ENCODE results near the gene P2RY6. TPM values are rescaled to one million over a fixed set of nuclear protein-coding genes. Genes with fewer than 3 reads are reported as not detected.

P2RY6 gene
- polyA plus RNA-seq, 1 donor (not counting 4 experiments of a cell fraction or from before 2014, with no cell fraction given), result 0.04 TPM

- Histone ChIP-seq H3K27ac (ENCODE audit: control insufficient read depth, insufficient read depth, low read length) (no peak overlapping the region), H3K36me3 (ENCODE audit: control insufficient read depth in 2 of 2, extremely low read depth in 1 of 2, insufficient read depth in 2 of 2, low read length in 2 of 2) (no peaks in the 10 kb centered on the region), H3K4me1 (ENCODE audit: control insufficient read depth, extremely low read depth, insufficient read depth, low read length) (no peaks in the 10 kb centered on the region), H3K4me3 (ENCODE audit: control insufficient read depth in 2 of 3, extremely low read depth in 1 of 3, insufficient read depth in 2 of 3, low read depth in 1 of 3, low read length in 3 of 3) (no peak overlapping the region), H3K4me2 (ENCODE audit: control insufficient read depth, extremely low read depth, insufficient read depth, low read depth, low read length) (no peak overlapping the region), H3K27me3 (ENCODE audit: control insufficient read depth, extremely low read depth, insufficient read depth, low read length) (peaks cover 8% of the 10 kb centered on the region), H3K9ac (ENCODE audit: control insufficient read depth, extremely low read depth, insufficient read depth, low read length) (no peak overlapping the region), H2AFZ (ENCODE audit: control insufficient read depth, low read length) (no peak overlapping the region), H4K20me1 (ENCODE audit: control insufficient read depth, extremely low read depth, insufficient read depth, low read length) (no peaks in the 10 kb centered on the region), H3K9me3 (ENCODE audit: control insufficient read depth, low read depth, low read length) (no peaks in the 10 kb centered on the region), H3K79me2 (ENCODE audit: control insufficient read depth, insufficient read depth, low read length) (no peaks in the 10 kb centered on the region), H3K9me1 (ENCODE audit: control insufficient read depth, extremely low read depth, insufficient read depth, low read length) (no peaks in the 10 kb centered on the region)
- TF ChIP-seq, protein P1, sequence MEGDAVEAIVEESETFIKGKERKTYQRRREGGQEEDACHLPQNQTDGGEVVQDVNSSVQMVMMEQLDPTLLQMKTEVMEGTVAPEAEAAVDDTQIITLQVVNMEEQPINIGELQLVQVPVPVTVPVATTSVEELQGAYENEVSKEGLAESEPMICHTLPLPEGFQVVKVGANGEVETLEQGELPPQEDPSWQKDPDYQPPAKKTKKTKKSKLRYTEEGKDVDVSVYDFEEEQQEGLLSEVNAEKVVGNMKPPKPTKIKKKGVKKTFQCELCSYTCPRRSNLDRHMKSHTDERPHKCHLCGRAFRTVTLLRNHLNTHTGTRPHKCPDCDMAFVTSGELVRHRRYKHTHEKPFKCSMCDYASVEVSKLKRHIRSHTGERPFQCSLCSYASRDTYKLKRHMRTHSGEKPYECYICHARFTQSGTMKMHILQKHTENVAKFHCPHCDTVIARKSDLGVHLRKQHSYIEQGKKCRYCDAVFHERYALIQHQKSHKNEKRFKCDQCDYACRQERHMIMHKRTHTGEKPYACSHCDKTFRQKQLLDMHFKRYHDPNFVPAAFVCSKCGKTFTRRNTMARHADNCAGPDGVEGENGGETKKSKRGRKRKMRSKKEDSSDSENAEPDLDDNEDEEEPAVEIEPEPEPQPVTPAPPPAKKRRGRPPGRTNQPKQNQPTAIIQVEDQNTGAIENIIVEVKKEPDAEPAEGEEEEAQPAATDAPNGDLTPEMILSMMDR (optimal IDR thresholded peaks at IDR 0.05 in 1 of 3, IDR thresholded peaks at IDR 0.05 in 1 of 3, conservative IDR thresholded peaks at IDR 0.05 in 1 of 3; ENCODE audit: extremely low read depth in 1 of 3, insufficient read depth in 2 of 3, low read length in 3 of 3), result no peak
- TF ChIP-seq EZH2 (IDR thresholded peaks at IDR 0.05; ENCODE audit: low read length), result no peak
- DNase-seq (ENCODE audit: low read depth, low spot score), result no peak
- dilution Hi-C loops (cut with MboI; ENCODE audit: extremely low pct_ligation_motif_present, low sequenced_read_pairs), result no loop called here
- FAIRE-seq, result no peak
Measured at GRCh38 chr11:73294604-73295003, 22.5 kb downstream of the P2RY6 start.

GRCh38 chr11:73295241-73295995 is 23.3 kb downstream of the P2RY6 start:
- Histone ChIP-seq H3K9me1 (ENCODE audit: control insufficient read depth, extremely low read depth, insufficient read depth, low read length) (no peaks in the 10 kb centered on the region), H3K27me3 (ENCODE audit: control insufficient read depth, extremely low read depth, insufficient read depth, low read length) (peaks cover 10% of the 10 kb centered on the region), H3K4me3 (ENCODE audit: control insufficient read depth in 2 of 3, extremely low read depth in 1 of 3, insufficient read depth in 2 of 3, low read depth in 1 of 3, low read length in 3 of 3) (no peak overlapping the region), H3K79me2 (ENCODE audit: control insufficient read depth, insufficient read depth, low read length) (no peaks in the 10 kb centered on the region), H3K9me3 (ENCODE audit: control insufficient read depth, low read depth, low read length) (no peaks in the 10 kb centered on the region), H3K36me3 (ENCODE audit: control insufficient read depth in 2 of 2, extremely low read depth in 1 of 2, insufficient read depth in 2 of 2, low read length in 2 of 2) (no peaks in the 10 kb centered on the region), H4K20me1 (ENCODE audit: control insufficient read depth, extremely low read depth, insufficient read depth, low read length) (no peaks in the 10 kb centered on the region), H3K4me2 (ENCODE audit: control insufficient read depth, extremely low read depth, insufficient read depth, low read depth, low read length) (no peak overlapping the region), H3K4me1 (ENCODE audit: control insufficient read depth, extremely low read depth, insufficient read depth, low read length) (no peaks in the 10 kb centered on the region), H3K27ac (ENCODE audit: control insufficient read depth, insufficient read depth, low read length) (no peak overlapping the region), H3K9ac (ENCODE audit: control insufficient read depth, extremely low read depth, insufficient read depth, low read length) (no peak overlapping the region), H2AFZ (ENCODE audit: control insufficient read depth, low read length) (peak overlapping the region; percentile 1)
- dilution Hi-C loops (cut with MboI; ENCODE audit: extremely low pct_ligation_motif_present, low sequenced_read_pairs), result no loop called here
- no peak for TF ChIP-seq EZH2 (IDR thresholded peaks at IDR 0.05; ENCODE audit: low read length)
- TF ChIP-seq, protein P1 (optimal IDR thresholded peaks at IDR 0.05 in 1 of 3, IDR thresholded peaks at IDR 0.05 in 1 of 3, conservative IDR thresholded peaks at IDR 0.05 in 1 of 3; ENCODE audit: extremely low read depth in 1 of 3, insufficient read depth in 2 of 3, low read length in 3 of 3), result peak; percentile 90 to 98 (median 96)
- no peak for DNase-seq (ENCODE audit: low read depth, low spot score)
- FAIRE-seq, result peak; percentile 86

Data from keratinocyte (primary cell).